ENCODE measurements around the gene VTI1A. TPM values are rescaled to one million over a fixed set of nuclear protein-coding genes. Genes with fewer than 3 reads are reported as not detected.

The VTI1A gene
- polyA plus RNA-seq, 2 of the 4 experiments (the other 2 are of a cell fraction): 17.0 to 25.3 TPM

DNA sequence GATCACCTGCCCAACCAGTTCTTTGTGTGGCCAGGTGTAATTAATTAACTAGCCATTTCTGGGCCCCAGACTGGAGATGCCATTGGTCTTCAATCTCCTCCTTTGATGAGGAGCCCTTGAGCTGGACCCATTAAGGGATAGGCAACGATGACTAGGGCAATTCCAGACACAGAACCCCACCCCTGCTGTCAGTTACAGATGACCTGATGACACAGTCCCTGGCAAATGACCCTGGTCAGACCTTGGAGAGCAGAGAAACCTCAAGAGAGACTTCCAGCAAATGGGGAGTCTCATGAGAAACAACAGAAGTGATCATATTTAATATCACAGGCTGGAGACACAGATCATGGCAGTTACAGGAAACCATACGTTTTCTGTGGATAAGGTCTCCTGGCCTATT is 401.2 kb downstream of the VTI1A start:
- ChIA-PET CTCF (no interaction called here), POLR2A (no interaction called here)
- H3K27ac ChIP-seq: no peak overlapping the region
- H3K4me2 ChIP-seq: no peak overlapping the region
- FAIRE-seq: no peak
- no peak for TF ChIP-seq NR3C1 (IDR thresholded peaks at IDR 0.05)
- TF ChIP-seq, protein P1, sequence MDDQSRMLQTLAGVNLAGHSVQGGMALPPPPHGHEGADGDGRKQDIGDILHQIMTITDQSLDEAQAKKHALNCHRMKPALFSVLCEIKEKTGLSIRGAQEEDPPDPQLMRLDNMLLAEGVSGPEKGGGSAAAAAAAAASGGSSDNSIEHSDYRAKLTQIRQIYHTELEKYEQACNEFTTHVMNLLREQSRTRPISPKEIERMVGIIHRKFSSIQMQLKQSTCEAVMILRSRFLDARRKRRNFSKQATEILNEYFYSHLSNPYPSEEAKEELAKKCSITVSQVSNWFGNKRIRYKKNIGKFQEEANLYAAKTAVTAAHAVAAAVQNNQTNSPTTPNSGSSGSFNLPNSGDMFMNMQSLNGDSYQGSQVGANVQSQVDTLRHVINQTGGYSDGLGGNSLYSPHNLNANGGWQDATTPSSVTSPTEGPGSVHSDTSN (IDR thresholded peaks at IDR 0.05): no peak
- no peak for TF ChIP-seq MAFK (IDR thresholded peaks at IDR 0.05; ENCODE audit: partially characterized antibody)
- H3K9me3 ChIP-seq: peaks cover 20% of the 10 kb centered on the region
- DNase-seq (ENCODE audit: low read depth in 1 of 2, low spot score in 1 of 2): no peak
- WGBS (ENCODE audit: missing lambda C conversion rate): 32% methylated on average over 2 of the region's 2 CpGs
- no peaks in the 10 kb centered on the region for H3K4me1 ChIP-seq
- H3K4me3 ChIP-seq: no peak overlapping the region
- ATAC-seq: no peak

DNA sequence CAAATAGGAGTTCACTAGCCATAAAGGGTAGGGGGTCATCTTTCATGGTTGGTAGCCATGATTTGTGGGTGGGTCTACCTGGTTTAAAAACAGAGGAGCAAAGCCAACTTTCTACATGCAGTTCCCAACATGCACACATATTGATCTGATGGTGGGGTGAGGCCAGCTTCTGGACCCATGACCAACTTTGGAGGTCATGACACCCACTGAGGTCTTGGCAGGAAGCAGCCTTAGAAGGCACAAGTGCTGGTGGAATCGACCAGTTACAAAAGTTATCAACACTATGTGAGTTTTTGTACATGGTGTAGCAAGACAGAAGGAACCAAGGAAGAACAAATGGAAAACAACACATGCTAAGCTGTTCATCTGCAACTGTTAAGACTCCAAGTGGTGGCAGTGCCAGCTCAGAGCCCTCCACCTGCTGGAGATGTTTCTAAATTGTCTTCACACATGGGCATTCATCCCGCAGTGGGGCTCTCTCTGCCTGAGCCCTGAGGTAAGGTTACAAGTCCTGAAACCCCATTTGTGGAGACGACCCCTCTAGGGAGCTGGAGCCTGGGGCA is 401.9 kb downstream of the VTI1A start:
- FAIRE-seq: no peak
- POLR2A ChIA-PET: no interaction called here
- CTCF ChIA-PET: no interaction called here
- DNase-seq (ENCODE audit: low read depth in 1 of 2, low spot score in 1 of 2): no peak
- 38% methylated on average over 3 of the region's 3 CpGs for WGBS (ENCODE audit: missing lambda C conversion rate)
- ATAC-seq: no peak
- Histone ChIP-seq H3K4me1 (no peaks in the 10 kb centered on the region), H3K4me2 (no peak overlapping the region), H3K4me3 (no peak overlapping the region), H3K27ac (no peak overlapping the region), H3K9me3 (peaks cover 20% of the 10 kb centered on the region)
- no peak for TF ChIP-seq EP300 (IDR thresholded peaks at IDR 0.05)
- no peak for TF ChIP-seq EHMT2 (IDR thresholded peaks at IDR 0.05; ENCODE audit: low read depth)
- TF ChIP-seq RFX5 (IDR thresholded peaks at IDR 0.05): no peak
- TF ChIP-seq, protein P2, sequence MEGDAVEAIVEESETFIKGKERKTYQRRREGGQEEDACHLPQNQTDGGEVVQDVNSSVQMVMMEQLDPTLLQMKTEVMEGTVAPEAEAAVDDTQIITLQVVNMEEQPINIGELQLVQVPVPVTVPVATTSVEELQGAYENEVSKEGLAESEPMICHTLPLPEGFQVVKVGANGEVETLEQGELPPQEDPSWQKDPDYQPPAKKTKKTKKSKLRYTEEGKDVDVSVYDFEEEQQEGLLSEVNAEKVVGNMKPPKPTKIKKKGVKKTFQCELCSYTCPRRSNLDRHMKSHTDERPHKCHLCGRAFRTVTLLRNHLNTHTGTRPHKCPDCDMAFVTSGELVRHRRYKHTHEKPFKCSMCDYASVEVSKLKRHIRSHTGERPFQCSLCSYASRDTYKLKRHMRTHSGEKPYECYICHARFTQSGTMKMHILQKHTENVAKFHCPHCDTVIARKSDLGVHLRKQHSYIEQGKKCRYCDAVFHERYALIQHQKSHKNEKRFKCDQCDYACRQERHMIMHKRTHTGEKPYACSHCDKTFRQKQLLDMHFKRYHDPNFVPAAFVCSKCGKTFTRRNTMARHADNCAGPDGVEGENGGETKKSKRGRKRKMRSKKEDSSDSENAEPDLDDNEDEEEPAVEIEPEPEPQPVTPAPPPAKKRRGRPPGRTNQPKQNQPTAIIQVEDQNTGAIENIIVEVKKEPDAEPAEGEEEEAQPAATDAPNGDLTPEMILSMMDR (IDR thresholded peaks at IDR 0.05): no peak
- no peak for TF ChIP-seq CBX8 (IDR thresholded peaks at IDR 0.05)
- no peak for TF ChIP-seq BHLHE40 (IDR thresholded peaks at IDR 0.05; ENCODE audit: low read depth, low read length)
- no peak for TF ChIP-seq KDM5A (IDR thresholded peaks at IDR 0.05)
- no peak for TF ChIP-seq JUN (IDR thresholded peaks at IDR 0.05)
- no peak for TF ChIP-seq TFCP2L1 (CRISPR knock-in tag; IDR thresholded peaks at IDR 0.05)

DNA sequence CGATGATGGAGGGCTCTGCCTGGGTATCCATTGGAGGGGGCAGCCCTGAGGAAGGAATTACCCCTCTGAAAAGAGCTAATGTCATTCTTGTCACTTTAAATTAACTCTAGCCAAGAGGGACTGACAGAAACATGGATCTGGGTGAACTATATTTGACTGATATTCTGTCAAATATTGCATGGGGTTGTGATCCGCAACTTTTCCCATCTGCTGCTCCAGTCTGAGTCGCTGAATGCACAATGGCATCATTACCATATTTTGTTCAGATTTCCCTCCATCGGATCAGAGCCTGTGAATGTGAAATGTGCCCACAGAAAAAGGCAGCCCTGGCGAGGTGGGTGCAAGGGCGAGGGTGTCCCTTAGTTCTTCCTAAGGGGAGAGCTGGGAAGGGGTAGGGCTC is 402.5 kb downstream of the VTI1A start:
- 85% methylated on average over 6 of the region's 6 CpGs for WGBS (ENCODE audit: missing lambda C conversion rate)
- no peak for FAIRE-seq
- H3K27ac ChIP-seq: no peak overlapping the region
- H3K9me3 ChIP-seq: peaks cover 20% of the 10 kb centered on the region
- no peaks in the 10 kb centered on the region for H3K4me1 ChIP-seq
- ATAC-seq: no peak
- POLR2A ChIA-PET: no interaction called here
- DNase-seq (ENCODE audit: low read depth in 1 of 2, low spot score in 1 of 2): no peak
- no peak overlapping the region for H3K4me2 ChIP-seq
- TF ChIP-seq, protein P1 (IDR thresholded peaks at IDR 0.05): no peak
- TF ChIP-seq RAD21 (conservative IDR thresholded peaks at IDR 0.05 in 1 of 2, IDR thresholded peaks at IDR 0.05 in 1 of 2) (no peak), KDM5A (IDR thresholded peaks at IDR 0.05) (no peak), MAZ (IDR thresholded peaks at IDR 0.05; ENCODE audit: borderline replicate concordance, low read depth, low read length) (no peak), ESRRA (IDR thresholded peaks at IDR 0.05; ENCODE audit: borderline replicate concordance, low read length) (no peak), HEYL (CRISPR knock-in tag; IDR thresholded peaks at IDR 0.05) (no peak), TFCP2L1 (CRISPR knock-in tag; IDR thresholded peaks at IDR 0.05) (no peak), CBX2 (IDR thresholded peaks at IDR 0.05; ENCODE audit: borderline replicate concordance, low read depth) (no peak), HDAC2 (IDR thresholded peaks at IDR 0.05) (no peak), ZSCAN20 (CRISPR knock-in tag; IDR thresholded peaks at IDR 0.05) (no peak), RCOR1 (IDR thresholded peaks at IDR 0.05; ENCODE audit: low read depth, low read length) (no peak)
- TF ChIP-seq, protein P3, sequence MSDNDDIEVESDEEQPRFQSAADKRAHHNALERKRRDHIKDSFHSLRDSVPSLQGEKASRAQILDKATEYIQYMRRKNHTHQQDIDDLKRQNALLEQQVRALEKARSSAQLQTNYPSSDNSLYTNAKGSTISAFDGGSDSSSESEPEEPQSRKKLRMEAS (IDR thresholded peaks at IDR 0.05): no peak
- CTCF ChIA-PET: no interaction called here
- H3K4me3 ChIP-seq: no peak overlapping the region

Measured in A549 (cell line).